ENCODE measurements around the gene OR7E24.

DNA sequence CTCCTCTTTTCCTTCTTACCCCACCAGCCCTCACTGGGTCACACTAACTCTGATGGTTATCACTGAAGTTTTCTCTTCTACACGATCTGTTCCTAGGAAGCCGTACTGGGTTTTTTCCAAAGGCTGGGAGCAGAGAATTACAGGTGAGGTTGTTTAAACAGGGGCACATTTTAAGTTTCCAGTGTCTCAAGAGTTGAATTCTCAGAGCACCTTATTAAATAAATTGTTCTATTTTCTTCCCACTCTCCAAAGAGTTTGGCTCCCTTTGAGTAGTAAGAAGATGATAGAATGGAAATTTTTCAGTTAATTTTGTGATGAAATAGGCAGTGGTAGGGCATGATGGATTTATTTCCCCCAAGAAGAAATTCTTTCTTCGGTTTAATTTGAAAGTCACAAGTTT, 31.2 kb upstream of the OR7E24 start, which contains the start of gene OR7D4:
- TF ChIP-seq, protein P1, sequence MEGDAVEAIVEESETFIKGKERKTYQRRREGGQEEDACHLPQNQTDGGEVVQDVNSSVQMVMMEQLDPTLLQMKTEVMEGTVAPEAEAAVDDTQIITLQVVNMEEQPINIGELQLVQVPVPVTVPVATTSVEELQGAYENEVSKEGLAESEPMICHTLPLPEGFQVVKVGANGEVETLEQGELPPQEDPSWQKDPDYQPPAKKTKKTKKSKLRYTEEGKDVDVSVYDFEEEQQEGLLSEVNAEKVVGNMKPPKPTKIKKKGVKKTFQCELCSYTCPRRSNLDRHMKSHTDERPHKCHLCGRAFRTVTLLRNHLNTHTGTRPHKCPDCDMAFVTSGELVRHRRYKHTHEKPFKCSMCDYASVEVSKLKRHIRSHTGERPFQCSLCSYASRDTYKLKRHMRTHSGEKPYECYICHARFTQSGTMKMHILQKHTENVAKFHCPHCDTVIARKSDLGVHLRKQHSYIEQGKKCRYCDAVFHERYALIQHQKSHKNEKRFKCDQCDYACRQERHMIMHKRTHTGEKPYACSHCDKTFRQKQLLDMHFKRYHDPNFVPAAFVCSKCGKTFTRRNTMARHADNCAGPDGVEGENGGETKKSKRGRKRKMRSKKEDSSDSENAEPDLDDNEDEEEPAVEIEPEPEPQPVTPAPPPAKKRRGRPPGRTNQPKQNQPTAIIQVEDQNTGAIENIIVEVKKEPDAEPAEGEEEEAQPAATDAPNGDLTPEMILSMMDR (IDR thresholded peaks at IDR 0.05), result no peak
- no peak for TF ChIP-seq POLR2A (IDR thresholded peaks at IDR 0.05)
